ENCODE measurements around the gene HSPG2.

The HSPG2 gene

GRCh38 chr1:21906173-21907078 is 30.7 kb downstream of the HSPG2 start:
- no peaks in the 10 kb centered on the region for H3K9me3 ChIP-seq
- DNase-seq, result peak; percentile 31
- no peak overlapping the region for H3K4me3 ChIP-seq (ENCODE audit: low read depth, low read length)
- H3K36me3 ChIP-seq, result no peaks in the 10 kb centered on the region
- TF ChIP-seq CTCF (IDR thresholded peaks at IDR 0.05; ENCODE audit: low read depth, low read length), result no peak
- H3K27me3 ChIP-seq, result no peaks in the 10 kb centered on the region
- H3K4me1 ChIP-seq, result no peaks in the 10 kb centered on the region

GRCh38 chr1:21904704-21905520 is 32.2 kb downstream of the HSPG2 start:
- no peak for DNase-seq
- Histone ChIP-seq H3K27me3 (no peaks in the 10 kb centered on the region), H3K4me1 (no peaks in the 10 kb centered on the region), H3K36me3 (no peaks in the 10 kb centered on the region), H3K9me3 (no peaks in the 10 kb centered on the region), H3K4me3 (ENCODE audit: low read depth, low read length) (no peak overlapping the region)
- no peak for TF ChIP-seq CTCF (IDR thresholded peaks at IDR 0.05; ENCODE audit: low read depth, low read length)

- Histone ChIP-seq H3K36me3 (no peaks in the 10 kb centered on the region), H3K4me1 (no peaks in the 10 kb centered on the region), H3K4me3 (ENCODE audit: low read depth, low read length) (no peak overlapping the region), H3K9me3 (no peaks in the 10 kb centered on the region), H3K27me3 (no peaks in the 10 kb centered on the region)
- TF ChIP-seq CTCF (IDR thresholded peaks at IDR 0.05; ENCODE audit: low read depth, low read length), result no peak
- no peak for DNase-seq
Measured at GRCh38 chr1:21904454-21904703, 32.7 kb downstream of the HSPG2 start.

GRCh38 chr1:21903638-21904453 is 33.3 kb downstream of the HSPG2 start:
- no peaks in the 10 kb centered on the region for H3K27me3 ChIP-seq
- no peaks in the 10 kb centered on the region for H3K4me1 ChIP-seq
- TF ChIP-seq CTCF (IDR thresholded peaks at IDR 0.05; ENCODE audit: low read depth, low read length), result no peak
- no peaks in the 10 kb centered on the region for H3K9me3 ChIP-seq
- H3K4me3 ChIP-seq (ENCODE audit: low read depth, low read length), result no peak overlapping the region
- H3K36me3 ChIP-seq, result no peaks in the 10 kb centered on the region
- no peak for DNase-seq

- H3K4me3 ChIP-seq (ENCODE audit: low read depth, low read length), result no peak overlapping the region
- H3K9me3 ChIP-seq, result no peaks in the 10 kb centered on the region
- H3K36me3 ChIP-seq, result no peaks in the 10 kb centered on the region
- TF ChIP-seq CTCF (IDR thresholded peaks at IDR 0.05; ENCODE audit: low read depth, low read length), result no peak
- no peaks in the 10 kb centered on the region for H3K27me3 ChIP-seq
- no peak for DNase-seq
- H3K4me1 ChIP-seq, result no peaks in the 10 kb centered on the region
Measured at GRCh38 chr1:21902026-21903012, 34.8 kb downstream of the HSPG2 start.
